HG03354 (cell line): Measurements from ENCODE around the gene GPR32.
"Not testable (repeated sequence)": the region's sequence is repeated elsewhere in the genome, so short reads cannot be mapped to it uniquely, and the experiment has no call there.

Source experiments
- ATAC-seq: cut with Tn5 transposase; IDR thresholded peaks from one replicate; pipeline ENCODE4 v1.9.1; 2021; ENCODE audit warnings: mild to moderate bottlenecking; ENCODE audit not compliant: unreplicated experiment, poor library complexity, severe bottlenecking

Gene GPR32

DNA sequence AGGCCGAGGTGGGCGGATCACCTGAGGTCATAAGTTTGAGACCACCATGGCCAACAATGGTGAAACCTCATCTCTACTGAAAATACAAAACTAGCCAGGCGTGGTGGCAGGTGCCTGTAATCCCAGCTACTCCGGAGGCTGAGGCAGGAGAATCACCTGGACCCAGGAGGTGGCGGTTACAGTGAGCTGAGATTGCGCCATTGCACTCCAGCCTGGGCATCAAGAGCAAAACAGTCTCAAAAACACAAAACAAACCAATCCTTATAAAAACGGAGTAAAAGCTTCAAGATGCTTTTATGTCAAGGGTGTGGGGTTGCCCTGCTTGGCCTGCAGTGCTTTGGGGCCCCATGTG is 27.1 kb downstream of the GPR32 start:
- no peak for ATAC-seq

DNA sequence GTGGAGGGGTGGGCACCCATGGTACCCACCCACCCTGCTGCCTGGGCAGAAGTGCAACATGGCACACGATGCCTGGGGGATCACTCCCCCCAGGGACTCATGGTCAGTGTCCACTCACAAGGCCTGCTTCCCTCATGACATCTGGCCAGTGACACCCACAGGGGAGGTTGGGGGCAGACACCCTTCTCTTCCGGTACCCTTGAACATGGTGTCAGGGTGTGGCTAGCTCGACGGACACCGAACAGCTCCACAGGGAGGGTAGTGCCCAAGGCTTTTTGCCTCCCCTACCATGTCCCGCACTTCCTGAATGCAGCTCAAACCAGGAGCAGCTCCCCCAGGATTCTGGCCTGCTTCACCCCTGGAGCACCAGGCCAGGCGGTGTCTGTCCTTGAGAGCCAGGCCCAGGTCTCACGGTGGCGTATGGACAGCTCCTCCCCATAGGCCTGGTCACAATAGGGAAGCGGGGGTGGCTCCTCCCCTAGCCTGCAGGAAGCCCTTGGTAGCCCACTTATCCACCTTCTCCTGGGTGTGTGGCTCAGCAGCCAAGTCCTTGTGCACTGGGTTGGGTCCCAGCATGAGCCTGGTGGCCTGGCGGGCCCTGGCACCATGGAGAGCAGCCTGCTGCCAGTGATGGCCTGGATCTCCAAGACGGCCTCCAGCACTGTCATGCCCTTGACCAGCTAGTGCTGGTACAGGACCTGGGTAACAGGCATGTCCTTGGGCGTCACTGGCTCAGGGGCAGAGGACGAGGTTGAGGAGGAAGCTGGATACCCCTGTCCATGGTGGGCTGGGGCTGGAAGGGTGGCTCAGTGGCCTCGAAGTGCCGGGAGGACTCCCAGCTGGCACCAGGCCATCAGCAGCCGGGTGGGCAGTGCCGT is 27.8 kb downstream of the GPR32 start:
- no peak for ATAC-seq

DNA sequence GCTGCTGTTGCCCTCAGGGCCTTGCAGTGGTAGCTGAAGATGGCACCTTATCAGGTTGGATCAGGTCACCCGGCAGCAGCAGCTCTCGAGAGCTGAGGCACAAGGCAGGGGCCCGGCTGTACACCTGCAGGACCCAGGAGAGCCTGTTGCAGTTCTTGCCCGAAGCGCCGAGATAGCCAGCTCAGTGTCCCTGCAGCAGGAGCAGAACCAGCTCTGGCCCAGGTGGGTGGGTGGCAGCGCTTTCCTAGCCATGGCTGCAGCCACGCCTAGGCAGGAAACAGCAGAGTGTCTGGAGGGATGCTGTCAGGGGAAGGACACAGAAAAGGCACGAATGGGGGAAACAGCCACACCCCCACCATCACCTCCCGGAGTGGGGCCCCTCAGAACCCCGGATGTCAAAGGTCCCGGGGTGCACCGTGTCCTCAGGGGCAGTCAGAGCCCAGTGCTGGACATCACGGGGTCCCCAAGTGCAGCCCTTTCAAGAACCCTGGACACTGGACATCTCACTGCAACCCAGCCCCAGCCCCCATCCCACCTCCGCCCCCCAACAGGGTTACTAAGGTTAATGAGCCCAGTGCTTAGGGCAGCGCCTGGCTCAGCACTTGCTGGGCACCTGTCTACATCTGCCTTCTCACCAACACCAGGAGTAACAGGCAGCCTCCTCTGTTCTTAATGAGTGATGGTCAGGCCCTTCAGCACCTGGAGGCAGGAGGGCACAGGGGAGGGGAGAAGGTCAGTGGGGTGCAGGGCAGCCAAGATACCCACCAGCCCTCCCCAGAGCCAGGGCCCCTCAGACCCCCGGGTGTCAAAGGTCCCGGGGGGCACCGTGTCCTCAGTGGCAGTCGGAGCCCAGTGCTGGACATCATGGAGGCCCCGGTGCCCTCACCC is 28.6 kb downstream of the GPR32 start:
- ATAC-seq: no peak

DNA sequence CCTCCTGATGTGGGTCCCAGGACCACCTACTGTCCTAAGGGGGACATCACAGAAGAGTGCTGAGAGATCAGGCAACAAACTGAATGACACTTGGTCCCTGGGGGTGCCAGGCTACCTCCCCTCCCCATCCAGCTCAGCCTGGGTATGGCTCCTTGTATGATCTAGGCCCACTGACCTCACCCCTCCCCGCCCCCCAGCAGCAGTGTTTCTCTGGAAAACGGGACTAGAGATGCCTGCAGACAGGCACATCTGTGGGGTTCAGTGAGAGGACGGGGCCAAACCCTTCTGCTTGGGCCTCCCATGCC is 29.2 kb downstream of the GPR32 start:
- no peak for ATAC-seq

DNA sequence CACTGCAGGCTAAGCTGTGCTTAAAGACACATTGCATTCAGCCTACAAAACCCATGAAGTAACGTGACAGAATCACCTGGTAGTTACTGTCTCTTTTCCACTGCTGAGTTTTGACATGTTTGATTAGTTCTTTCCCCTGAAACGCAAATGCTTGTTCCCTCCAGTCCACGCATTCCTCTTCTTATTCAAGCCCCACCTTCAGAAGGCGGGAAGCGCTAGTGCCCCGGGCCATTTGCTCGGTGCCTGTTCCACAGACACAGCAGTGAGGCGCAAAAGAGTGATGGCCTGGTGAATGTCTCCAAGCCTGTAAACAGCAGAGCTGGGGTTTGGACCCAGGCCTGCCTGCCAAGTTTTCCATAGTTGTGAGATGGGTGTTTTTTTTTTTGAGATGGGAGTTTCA is 30.8 kb downstream of the GPR32 start:
- no peak for ATAC-seq

DNA sequence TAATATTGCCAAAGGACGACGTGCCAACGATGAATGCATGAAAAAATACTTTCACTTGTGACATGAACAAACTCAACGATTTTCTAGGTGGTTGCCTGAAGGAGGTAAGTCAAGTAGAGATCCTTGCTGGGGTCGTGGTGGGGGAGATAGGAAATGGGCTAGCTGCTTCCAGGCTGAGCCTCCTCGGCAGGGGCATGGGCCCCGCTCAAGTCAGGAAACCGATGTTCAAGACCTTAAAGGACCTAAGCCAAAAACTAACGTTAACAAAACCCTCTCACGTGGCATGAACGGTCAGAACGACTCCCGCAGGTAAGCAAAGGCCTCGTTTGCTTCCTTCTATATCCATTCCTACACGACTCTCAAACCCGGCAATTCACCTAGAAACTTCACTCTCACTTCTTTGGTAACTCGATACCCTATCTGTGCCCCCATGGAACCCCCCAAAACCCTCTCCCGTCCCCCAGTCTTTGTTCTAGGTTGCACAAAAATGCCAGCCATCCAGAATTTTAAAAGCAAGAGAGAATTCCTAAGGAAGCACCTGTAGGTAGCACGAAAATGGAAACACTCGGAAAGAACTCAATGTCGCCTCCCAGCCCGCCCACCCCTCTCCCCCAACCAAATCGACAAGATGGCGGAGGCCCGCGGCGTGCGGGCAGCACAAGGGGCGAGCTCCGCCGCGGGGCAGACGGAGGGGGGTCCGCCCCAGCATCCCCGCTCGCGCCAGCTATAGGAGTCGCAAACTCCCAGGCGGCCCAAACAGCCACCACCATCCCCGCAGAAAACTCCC is 33.6 kb downstream of the GPR32 start:
- no peak for ATAC-seq

DNA sequence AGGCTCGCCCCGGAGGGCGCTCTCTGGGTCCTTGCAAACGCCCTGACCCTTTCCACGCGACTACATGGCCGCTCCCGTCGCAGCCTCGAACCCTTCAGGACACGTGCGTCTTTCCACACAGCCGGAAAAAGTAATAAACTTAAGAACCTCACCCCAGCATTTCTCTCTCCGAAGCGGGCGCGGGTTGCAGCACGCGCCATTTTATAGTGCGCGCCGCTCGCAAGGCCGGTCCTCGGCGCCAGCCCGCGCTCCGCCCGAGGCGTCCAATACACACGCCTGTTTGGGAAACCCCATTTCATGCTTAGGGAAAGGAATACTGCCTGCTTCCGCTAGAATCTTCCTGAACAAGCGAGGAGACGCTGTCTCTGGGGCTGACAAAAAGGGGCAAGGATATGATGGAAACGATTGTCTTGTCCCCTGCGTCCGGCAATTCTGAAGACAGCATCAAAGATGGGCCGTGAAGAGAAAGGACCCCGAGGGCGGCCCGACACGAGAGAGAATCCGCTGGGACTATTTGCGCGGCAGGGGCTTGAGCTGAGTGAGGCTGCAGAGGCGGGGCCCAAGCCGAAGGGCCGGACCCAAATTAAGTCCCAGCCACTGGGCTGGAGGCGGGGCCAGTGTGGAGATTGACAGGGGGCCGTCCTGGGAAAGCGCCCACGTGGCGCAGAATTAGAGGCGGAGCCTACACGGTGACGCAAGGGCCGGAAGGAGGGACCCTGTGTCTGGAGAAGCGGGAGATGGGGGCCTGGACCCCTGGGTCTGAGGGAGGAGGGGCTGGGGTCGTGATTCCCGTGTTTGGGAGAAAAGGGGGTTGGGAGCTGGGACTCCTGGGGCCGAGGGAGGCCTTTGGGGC is 34.4 kb downstream of the GPR32 start:
- ATAC-seq: peak; percentile 95

DNA sequence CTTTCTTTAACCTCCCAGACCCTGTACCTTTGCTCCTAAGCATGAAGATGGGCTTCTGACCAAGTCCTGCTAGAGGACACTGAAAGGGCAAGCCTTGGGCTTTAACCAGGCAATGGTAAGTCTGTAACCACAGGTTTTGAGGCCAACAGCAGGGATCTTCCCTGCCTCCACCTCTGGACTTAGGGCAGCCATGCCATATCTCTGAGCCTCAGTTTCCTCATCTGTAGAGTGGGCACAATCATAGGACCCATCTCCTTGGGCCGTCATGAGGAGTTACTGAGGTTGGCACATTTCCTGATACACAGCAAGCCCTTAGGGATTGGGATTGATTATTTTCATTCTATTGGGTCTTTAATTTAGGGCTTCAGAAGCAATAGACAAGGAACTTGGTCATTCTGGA is 38.6 kb downstream of the GPR32 start:
- no peak for ATAC-seq

DNA sequence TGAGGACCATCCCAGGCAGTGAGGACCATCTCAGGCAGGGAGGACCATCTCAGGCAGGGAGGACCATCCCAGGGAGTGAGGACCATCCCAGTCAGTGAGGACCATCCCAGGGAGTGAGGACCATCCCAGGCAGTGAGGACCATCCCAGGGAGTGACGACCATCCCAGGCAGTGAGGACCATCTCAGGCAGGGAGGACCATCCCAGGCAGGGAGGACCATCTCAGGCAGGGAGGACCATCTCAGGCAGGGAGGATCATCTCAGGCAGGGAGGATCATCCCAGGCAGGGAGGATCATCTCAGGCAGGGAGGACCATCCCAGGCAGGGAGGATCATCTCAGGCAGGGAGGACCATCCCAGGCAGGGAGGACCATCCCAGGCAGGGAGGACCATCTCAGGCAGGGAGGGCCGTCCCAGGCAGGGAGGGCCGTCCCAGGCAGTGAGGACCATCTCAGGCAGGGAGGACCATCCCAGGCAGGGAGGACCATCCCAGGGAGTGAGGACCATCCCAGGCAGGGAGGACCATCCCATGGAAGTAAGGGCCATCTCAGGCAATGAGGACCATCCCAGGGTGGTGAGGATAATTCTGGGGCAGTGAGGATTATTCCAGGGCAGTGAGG is 41.5 kb downstream of the GPR32 start:
- ATAC-seq: not testable (repeated sequence)

DNA sequence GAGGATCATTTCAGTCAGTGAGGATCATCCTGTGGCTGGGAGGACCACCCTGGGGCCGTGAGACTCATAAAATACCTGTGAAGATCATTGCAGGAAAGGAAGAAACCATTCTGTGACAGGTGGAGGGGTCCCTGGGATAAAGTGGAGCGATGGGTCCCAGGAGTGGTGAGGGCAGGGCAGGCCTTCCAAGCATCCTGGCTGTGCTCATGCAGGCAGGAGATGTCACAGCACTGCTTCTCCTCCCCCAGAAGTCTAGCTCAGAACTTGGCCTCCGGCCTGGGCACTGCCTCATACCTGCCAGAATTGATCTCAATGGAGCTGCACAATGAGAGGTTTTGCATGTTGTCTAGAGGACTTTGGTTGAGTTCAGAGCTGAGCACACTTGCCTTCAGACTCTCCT is 42.2 kb downstream of the GPR32 start:
- no peak for ATAC-seq

DNA sequence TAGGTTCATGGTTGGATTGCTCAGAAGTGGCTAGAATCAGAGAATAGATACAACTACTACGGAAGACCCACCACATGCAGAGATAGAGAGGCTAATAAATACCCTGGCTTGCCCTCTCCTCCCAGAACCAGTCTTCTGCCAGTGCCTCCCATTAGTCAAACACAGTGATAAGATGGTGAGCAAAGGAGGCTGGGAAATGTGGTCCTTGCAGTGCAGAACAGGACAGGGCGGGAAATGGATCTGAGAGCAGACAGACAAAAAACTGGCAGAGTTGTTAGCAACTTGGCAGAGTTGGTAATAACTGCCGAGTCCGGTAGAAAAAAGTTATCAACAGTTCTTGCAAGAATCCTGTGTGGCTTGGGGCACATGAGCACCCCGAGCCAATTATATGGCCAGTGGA is 44.6 kb downstream of the GPR32 start:
- no peak for ATAC-seq

DNA sequence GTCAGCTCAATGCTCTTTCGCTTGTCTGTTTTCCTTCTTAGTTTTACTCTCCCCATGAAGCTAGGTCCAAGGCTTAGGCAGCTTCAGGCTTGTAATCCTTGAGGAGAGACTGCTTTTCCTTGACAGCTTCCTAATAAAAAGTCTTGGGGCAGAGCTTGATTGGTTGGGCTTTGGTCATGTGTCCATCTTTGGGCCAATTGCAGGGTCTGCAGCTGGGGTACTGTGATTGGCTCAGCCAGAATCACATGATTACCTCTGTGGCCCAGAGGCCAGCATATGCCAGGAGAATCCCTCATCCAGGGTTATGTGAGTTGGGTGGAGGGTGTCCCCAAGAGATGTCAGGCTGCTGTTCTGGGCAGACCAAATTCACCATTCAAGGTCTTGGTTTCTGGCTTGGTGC is 45.2 kb downstream of the GPR32 start:
- ATAC-seq: no peak

DNA sequence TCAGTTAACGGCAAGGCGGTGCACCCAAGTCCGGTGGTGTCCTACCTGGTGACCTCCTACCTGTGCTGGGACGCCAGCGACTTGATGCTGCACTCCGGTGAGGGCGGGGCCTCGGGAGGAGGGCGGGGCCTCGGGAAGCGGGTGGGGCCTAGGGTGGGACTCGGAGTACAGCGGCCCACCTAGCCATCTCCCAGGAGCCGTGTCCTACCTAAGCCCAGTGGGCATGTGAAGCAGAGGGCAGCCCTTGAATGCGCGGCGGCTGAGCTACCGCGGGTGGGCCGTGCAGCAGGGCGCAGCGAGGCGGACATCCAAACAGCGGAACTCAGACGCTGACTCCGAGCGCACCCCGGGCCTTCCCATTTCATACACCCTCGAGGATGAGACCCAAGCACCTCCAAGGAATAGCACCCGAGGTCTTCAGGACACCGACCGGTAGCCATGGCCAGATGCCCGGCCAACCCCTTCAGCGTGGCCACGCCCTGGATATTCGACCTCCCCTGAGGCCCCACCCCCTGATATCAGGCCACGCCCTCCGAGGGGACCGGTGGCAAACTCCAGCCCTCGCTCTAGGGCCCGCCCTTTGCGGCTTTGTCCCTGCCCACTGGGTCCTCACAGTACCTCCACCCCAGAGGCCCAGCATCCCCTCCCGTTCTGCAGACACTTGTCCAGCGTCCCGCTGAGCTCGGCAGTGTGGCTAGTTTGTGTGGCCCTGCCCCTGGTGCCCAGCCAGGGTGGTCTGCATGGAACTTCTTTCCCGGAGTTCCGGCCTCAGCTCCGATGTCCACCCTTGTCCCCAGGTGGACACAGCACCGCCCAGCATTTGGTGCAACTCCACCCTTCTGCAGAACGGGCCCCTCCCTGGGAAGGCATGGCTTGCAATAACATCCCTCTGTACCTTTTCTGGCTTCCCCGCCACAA is 47.9 kb downstream of the GPR32 start:
- ATAC-seq: peak; percentile 68

DNA sequence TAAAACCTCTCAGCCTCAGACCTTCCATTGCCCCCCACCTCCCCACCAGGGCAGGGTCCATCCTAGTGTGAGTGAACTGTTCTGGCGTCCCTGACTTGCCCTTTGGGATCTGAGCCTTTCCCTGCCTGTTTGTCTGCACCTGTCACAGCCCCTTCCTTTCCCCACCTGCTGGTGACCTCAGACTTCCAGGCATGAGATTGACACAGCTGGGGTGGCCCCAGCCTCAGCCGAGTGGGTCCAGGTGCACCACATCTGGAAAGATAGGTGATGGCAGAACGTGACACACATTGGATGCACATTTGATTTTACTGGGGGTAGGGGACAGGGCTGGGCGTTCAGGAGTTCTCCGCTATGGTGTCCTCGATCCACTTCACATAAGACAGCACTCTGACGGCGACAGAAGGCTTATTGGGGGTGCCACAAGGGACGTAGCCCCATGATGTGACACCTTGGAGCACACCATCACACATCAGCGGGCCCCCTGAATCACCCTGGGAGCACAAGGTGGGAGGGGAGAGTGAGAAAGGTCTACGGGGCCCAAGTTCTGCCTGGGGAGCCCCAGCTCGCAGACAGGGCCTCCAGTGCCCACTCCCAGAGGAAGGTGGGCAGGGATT is 48.7 kb downstream of the GPR32 start:
- ATAC-seq: no peak

DNA sequence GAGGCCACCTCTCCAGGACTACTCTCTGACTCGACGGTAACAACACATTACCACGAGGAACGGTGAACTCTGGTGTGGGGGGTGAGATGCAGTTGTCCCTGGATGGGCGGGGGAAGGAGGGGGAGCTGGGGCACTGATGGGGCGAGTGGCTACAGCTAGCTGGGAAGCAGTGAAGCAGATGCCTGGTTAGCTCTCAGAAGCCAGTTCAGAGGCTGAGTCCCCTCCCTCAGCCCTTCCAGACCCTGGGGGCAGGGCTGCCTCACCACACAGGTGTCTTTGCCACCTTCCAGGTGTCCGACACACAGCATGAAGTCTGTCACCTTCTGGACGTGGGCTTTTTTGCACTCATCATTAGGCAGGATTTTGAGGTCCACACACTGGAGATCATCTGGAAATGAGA is 49.4 kb downstream of the GPR32 start:
- ATAC-seq: no peak

DNA sequence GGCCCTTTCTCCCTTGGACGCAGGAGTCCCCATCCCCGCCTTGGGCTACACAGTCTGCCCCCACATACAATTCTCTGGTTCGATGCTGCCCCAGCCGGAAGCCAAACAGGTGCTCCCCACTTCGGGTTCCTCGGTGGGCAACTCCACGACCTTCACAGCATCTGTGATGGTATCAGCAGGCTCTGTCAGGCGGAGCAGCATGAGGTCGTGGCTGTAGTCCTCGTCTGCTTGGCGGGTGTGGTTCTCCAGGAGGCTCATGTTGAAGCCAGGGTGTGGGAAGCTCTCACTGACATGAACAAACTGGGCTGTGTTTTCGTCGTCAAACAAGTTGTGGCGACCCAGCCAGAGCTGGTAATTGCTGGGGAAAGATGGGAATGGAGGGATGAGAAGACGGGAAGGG is 49.8 kb downstream of the GPR32 start:
- ATAC-seq: no peak

DNA sequence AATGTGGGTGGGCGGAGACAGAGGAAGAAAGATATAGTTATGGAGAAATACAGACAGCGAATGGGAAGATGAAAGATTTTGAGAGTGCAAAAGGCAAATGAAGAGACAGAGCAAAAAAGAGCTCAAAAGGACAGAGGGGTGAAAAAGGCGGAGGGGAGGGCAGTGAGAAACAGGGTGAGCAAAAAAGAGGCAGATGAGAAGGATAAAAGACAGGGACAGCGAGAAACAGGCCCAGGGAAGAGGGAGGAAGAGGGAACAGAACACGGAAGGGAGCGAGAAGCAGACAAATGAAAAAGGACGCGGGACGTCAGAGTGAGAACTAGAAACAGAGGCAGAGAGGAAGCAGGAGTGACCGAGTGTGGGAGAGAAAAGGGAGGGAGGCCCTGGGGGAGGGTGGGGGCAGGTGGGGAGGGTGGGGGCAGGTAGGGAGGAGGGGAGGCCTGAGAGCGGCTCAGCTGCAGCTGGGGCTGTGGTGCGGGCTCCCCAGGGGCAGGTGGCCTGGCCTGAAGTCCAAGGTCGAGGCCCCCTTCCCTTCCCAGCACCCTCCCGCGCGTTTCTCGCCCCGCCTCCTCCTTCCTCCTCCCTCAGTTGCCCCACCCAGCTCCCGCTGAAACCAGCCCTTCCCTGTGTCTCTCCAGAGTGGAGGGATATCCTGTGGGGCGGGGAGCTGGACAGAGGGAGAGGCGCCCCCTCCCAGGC is 50.4 kb downstream of the GPR32 start:
- ATAC-seq: no peak
